GM19438 (cell line): Measurements from ENCODE around the gene RCL1.
"Not testable (repeated sequence)": the region's sequence is repeated elsewhere in the genome, so short reads cannot be mapped to it uniquely, and the experiment has no call there.

Source experiments
- ATAC-seq: cut with Tn5 transposase; IDR thresholded peaks from one replicate; pipeline ENCODE4 v1.9.1; 2021; ENCODE audit warnings: low read depth; ENCODE audit not compliant: unreplicated experiment

Gene RCL1, protein sequence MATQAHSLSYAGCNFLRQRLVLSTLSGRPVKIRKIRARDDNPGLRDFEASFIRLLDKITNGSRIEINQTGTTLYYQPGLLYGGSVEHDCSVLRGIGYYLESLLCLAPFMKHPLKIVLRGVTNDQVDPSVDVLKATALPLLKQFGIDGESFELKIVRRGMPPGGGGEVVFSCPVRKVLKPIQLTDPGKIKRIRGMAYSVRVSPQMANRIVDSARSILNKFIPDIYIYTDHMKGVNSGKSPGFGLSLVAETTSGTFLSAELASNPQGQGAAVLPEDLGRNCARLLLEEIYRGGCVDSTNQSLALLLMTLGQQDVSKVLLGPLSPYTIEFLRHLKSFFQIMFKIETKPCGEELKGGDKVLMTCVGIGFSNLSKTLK

DNA sequence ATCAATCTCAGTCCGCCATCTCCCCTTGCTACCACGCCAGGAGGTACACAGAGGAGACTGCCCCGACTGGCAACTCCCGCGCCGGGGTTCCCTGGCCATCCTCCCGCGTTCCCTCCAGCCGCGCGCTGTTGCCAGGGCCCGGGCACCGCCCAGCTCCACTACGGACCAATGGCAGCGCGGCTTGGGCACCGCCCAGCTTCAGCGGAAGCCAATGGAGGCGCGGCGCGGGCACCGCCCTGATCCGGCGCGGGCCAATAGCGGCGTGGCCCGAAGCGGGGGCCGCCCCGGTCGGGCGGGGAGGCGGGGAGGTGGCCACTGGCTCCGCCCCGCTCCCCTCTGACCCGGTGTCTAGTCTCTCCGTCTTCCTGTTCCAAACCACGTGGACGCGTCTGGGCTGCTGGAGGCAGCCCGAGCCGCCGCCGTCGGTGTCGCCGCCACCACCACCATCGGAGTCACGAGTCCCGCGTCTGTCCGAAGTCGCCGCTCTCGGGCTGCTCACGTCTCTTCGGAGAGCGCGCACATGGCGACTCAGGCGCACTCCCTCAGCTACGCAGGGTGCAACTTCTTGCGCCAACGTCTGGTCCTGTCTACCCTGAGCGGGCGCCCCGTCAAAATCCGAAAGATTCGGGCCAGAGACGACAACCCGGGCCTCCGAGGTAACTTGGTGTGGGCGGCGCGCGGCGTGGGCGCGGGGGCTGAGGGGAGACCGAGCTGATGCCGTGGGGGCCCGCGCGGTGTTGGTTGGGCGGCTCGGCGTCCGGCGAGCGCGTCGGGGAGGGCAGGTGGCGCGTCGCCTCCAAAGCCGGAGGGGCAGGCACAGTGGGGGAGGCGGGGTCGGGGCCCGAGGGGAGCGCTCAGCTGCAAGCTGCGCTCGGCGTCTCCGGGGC, at the start of gene RCL1:
TSS of gene RCL1 (plus strand) at position 373 of the 887 bp plus-strand sequence. CDS start at position 521, 148 bp downstream.
- ATAC-seq: peak; percentile 95

DNA sequence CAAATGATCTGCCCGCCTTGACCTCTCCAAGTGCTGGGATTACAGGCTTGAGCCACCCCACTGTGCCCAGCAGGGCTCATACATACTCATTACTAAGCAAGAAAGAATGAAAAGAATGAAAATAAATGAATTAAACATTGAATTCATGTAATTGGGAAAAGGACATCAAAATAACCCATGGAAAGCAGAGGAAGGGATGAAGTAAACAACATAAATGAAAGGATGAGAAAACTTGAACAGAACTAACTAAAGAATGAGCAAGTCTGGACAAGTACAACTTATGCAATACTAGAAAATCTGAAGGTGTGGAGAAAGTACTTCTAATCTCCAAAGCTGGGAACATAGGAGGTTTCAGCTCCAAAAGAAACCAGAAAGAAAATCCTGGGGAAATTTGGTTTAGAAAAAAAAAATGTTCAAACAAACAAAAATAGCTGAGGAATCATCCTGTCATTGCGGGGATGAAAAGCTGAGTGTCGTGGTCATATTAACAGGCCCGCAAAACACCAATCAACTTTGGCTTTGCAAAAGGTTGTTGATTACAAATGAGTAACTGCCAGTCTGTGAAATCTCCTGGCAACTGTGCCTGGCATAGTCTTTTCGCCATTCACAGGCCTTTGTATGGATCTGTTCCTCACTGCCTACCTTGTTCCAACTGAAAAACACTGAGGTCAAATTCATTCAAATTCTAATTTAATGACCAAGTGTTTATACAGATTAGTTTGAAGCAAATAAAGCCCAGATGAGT, 49.4 kb upstream of the RCL1 start:
- no peak for ATAC-seq

DNA sequence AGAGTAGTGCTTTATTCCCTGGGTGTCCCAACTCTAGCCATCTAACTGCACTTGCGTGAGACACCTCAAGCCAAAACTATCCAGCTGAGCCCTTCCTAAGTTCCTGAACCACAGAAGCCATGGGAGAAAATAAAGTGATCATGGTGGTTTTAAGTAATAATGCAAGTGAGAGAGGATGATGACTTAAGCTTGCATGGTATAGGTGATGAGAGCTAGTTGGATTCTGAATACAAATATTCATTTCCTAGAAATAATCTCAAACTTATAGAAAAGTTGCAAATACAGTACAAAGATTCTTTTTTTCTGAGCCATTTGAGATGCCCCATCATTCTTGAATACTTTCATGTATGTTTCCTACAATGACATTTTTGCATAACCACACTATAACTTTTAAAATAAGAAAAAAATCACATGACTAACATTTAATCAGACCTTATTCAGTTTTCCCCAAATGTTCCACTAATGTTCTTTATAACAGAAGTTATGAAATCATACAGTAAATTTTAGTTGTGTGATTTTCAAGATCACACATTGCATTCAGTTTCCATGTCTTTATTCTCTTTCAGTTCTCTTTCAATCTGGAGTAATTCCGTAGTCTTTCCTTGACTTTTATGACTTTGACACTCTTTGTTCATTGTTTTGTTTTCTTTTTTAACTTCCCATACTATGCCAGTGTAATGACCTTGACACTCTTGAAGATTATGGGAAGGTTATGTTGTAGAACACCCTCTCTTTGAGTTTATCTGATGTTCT, 46.3 kb upstream of the RCL1 start:
- no peak for ATAC-seq

DNA sequence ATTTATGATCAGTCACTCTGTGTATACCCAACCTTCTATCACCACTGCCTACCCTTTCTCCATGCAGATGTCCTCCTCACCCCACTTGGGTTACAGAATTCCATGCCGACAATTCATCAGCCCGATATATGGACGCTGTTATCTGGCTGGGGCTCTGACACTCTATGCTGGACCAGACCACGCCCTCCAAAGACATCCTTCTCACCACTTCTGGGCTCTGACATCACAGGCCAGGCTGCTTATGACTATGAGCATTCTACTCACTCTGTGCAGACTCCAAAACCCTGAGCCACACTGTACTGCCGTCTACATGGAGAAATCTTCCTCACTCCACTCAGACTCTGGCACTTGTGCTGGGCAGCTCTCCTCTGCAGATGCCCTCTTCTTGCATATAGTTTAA, 44.1 kb upstream of the RCL1 start:
- no peak for ATAC-seq

DNA sequence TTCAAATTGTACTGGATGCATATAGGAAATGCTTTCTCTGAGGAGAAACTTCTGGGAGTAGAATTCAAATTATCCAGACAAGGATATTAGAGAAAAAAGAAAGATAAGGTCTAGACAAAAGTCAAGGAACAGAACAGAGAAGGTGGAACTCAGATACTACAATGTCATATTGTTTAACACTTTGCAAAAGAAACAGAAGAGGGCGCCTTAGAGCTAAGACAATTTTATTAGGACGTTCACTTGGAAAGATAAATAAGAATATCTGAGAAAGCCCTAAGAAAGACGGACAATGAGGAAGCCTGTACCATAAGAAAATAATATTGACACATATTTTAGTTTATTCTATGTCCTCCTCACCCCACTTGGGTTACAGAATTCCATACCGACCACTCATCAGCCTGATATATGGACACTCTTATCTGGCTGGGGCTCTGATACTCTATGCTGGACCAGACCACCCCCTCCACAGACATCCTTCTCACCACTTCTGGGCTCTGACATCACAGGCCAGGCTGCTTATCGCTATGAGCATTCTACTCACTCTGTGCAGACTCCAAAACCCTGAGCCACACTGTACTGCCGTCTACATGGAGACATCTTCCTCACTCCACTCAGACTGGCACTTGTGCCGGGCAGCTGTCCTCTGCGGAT, 42.6 kb upstream of the RCL1 start:
- no peak for ATAC-seq

DNA sequence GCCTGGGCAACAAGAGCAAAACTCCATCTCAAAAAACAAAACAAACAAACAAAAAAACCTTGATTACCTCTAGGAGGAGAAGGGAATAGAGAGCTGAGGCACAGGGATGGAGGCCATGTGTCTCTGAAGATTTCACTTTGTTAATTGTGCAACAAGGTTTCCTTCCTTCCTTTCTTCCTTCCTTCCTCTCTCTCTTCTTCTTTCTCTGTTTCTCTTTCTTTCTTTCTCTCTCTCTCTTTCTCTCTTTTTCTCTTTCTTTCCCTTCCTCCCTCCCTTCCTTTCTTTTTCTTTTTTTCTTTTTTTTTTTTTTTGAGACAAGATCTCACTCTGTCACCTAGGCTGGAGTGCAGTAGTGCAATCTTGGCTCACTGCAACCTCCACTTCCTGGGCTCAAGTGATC, 38.2 kb upstream of the RCL1 start:
- not testable (repeated sequence) for ATAC-seq

DNA sequence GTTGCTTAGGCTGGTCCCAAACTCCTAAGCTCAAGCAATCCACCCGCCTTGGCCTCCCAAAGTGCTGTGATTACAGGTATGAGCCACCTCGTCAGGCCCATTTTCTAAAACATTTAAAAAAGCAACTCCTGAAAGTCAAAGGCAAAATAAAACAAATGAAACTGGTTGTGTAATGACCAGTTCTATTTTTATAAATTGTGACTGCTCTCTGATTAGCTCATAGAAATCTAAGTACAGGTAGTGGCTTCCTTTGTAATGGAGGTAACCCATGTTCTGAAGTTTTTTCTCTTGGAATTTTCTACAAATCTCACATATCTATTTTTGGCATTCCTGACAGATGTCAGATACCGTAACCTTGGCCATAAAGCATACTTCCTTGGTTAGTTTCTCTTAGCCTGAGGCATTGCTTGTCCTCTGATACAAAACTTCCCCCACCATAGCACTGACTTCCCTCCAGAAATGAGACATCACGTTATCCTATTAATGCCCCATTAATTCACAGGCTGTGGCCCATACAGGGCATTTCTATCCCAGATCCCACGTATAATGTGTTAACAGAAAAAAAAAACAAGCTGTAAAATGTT, 37.6 kb upstream of the RCL1 start:
- ATAC-seq: no peak

DNA sequence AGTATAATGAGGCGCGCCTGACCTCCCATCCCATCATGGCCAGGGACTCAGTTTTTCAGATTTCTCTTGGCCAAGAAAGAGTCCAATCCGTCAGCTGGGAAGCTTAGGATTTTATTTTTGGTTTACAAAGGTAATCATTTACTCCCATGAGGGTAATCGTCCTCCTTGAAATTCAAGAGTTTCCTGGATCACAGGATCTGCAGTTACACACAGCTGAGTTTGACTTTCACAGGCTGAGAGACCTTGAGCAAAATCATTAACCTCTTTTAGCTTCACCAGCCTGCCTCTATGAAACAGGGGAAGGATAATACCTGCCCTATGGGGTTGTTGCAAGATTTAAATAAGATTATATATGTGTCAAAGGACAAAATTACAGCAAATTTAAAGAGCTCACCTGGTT, 36.3 kb upstream of the RCL1 start:
- no peak for ATAC-seq

DNA sequence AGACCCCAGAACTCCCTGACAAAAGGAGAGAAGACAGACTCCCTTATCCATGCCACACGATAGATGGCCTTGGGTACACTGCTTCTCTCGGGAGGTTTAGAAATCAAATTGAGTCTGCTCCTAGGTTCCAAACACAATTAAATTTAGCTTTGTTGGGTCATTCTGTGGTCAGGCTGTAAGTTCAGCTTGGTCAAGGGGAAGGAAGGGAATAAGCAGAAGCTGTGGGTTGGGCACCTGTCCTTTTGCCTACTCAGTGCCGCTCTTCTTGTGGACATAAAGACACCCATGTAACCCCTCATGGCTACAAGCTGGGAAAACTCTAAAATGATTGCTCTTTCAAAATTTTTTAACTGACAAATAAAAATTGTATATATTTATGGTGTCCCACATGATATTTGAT, 32.6 kb upstream of the RCL1 start:
- ATAC-seq: no peak

DNA sequence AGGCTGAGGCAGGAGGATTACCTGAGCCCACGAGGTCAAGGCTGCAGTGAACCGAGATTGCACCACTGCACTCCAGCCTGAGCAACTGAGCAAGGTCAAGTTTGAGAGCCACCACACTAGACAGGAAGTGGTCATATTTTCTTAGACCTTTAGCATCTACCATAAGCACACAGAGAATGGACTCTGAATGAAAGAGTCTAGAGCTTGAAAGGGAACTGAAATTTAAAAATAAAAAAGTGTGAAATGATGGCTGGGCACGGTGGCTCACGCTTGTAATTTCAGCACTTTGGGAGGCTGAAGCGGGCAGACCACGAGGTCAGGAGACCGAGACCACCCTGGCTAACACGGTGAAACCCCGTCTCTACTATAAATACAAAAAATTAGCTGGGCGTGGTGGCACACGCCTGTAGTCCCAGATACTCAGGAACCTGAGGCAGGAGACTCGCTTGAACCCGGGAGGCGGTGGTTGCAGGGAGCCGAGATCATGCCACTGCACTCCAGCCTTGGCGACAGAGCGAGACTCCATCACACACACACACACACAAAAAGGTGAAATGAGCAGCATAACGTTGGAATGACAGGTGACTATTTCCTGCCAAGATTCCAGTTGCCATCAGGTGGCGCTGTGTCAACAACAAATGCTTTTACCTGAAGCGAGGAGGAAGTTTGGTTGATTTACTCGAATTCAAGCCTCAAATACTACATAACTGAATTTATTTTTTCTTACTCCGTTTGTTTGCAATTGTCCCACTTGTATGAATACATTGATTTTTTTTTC, 30.4 kb upstream of the RCL1 start:
- peak; percentile 87 for ATAC-seq

DNA sequence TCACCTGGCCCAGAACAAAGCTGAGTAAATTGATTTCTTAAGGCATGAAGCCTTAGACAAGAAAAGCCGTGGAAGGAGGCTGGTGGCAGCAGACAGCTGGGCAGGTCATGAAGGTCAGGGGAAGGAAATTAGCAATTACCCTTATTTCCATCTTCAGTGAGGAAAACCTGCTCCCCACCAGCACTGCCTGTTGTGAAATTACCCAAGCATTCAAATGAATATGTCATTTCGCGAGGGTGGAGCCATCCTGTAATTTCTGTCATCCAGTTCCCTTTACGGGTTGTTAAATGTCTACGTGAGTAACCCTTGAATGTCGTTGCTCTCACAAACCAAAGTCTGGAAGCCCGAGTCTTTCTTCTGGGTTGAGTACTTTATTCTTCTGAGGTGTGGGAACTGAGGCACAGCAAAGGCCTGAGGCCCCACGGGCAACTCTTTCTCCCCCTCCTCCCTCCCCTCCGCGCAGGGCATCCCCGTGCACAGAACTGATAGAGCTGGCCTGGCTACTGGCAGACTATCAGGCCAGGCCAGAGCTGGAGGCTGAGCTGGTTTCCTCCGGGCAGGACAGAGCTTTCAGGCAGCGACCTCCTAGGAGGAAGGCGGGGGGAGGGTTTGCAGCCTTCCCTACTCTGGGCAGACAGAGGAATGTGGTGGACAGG, 29.7 kb upstream of the RCL1 start:
- ATAC-seq: peak; percentile 16

DNA sequence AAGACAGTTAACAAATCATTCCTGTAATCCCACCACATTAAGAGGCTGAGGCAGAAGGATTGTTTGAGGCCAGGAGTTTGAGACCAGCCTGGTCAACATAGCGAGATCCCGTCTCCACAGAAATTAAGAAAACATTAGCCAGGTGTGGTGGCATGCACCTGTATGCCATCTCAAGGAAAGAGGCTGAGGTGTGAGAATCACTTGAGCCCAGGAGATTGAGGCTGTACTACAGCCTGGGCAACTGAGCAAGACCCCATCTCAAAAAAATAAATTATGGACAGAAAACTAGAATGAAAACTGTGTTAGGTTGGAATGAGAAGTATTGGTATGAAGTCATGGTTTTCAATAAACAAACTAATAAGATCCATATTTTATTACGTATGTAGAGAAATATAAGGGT, 28.7 kb upstream of the RCL1 start:
- no peak for ATAC-seq

DNA sequence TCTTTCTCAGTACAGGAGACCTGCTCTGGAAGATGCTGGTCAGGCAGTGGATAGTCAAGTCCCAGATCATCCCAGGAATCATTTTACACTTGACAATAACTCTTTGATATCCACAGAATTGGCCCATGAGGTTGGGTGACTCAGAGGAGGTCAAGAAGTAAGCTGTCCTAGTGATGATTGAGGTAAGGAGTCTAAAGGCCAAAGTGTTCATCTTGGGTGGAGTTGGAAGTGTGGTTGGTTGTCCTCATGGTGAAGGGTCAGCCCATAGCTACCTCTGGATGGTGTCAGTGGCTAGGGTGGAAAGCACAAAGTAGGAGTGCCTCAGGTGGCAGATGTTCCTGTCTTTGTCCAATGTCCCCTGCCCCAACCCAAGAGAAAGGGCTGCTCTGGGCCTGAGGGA, 24.1 kb upstream of the RCL1 start:
- no peak for ATAC-seq

DNA sequence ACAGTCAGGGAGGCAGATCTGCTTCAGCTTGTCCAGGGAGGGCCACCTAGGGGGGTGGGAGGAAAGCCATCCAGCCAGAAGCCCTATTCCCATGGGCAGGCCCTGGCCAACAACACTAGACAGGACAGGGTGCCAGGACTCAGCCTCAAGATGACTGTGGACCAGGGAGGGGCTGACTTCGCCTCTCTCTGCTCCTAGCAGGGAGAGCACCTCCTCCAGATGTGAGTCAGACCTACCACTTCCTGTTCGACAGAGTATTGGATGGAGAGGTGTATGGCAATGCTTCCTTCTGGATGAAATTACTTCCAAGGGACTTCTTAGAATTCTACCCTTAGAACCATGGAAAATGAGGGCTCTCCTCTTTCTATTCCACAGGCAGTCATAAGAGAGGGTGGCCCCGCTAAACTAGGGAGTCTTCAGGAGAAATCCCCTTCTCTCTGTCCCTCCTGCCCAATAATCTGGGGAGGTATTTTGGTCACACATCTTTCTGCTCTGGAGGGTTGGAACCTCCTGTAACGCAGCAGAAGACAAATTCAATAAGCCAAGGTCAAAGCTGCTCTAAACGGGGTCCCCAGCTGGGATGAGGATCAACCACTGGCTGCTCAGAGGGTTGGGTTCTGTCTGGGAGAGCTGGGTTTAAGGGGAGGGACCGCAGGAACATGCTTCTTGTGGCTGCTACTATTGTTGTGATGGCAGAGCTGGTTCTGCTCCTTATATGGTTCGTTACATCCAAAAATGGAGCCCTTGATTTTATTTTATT, 23.2 kb upstream of the RCL1 start:
- no peak for ATAC-seq

DNA sequence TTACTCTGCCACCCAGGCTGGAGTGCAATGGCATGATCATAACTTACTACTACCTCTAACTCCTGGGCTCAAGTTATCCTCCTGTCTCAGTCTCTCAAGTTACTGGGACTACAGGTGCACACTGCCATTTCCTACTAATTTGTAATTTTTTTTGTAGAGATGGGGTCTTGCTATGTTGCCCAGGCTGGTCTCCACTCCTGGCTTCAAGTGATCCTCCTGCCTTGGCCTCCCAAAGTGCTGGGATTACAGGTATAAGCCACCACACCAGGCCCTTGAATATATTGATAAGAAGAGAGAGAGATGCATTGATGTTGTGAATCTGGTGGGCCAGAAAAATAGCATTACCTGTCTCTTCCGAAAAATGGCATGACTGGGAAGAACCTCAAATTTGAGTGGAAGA, 21.0 kb upstream of the RCL1 start:
- ATAC-seq: no peak

DNA sequence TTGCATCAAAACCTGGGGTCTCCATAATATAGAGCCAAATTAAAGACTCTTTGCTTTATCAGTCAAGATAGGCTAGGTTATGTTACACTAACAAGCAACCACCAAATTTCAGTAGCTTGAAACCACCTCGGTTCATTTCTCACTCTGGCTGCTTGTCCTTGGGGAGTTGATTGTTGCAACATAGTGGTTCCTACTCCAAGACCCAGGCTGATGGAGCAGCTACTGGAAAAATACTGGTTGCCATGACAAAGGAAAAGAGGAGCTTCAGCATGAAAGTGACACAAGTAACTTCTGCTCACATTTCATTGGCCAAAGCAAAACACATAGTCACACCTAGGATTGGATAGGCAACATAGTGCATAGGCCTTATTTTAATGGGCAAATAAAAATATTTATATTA, 18.5 kb upstream of the RCL1 start:
- no peak for ATAC-seq

DNA sequence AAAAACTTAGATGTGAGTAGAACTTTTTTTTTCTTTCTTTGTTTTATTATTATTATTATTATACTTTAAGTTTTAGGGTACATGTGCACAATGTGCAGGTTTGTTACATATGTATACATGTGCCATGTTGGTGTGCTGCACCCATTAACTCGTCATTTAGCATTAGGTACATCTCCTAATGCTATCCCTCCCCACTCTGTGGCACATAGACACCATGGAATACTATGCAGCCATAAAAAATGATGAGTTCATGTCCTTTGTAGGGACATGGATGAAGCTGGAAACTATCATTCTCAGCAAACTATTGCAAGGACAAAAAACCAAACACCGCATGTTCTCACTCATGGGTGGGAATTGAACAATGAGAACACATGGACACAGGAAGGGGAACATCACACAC, 17.8 kb upstream of the RCL1 start:
- not testable (repeated sequence) for ATAC-seq

DNA sequence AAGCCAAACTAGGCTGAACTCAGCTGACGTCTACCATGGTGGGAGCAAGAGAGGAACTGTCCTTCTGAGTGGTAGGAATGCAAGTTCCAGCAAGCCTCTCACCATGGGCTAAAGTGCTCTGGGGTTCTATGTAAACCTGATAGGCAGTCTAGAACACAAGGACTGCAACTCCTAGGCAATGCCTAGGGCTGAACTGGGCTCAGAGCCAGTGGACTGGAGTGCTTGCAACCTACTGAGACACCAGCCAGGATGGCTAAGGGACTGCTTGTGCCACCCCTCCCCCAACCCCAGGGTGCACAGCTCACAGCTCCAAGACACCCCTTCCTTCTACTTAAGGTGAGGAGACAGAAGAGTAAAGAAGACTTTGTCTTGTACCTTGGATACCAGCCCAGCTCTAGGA, 12.1 kb upstream of the RCL1 start:
- no peak for ATAC-seq
